H1 (cell line): ENCODE results near the gene SERINC1. TPM values are rescaled to one million over a fixed set of nuclear protein-coding genes. Genes with fewer than 3 reads are reported as not detected.

ENCODE experiments used
- CTCF ChIA-PET: fragments of 300-600 bp; sonication (Branson Sonifier 250); formaldehyde crosslinking; loops from one replicate; lab custom pipeline; 2021; ENCODE audit not compliant: partially characterized antibody; lab: Charles Lee
- POLR2A ChIA-PET: fragments of 300-600 bp; sonication (Branson Sonifier 250); formaldehyde crosslinking; loops from one replicate; lab custom pipeline; 2021; ENCODE audit warnings: inconsistent platforms; ENCODE audit not compliant: partially characterized antibody; lab: Charles Lee
- DNase-seq, 2 experiments: peaks; one replicate each; pipeline versions ENCODE4 v3.0.0 to v3.0.0-alpha.2; 2010 to 2022; ENCODE audit warnings: low spot score in 2 of 2, low read depth in 1 of 2, mixed read lengths in 1 of 2
- FAIRE-seq: peaks from 2 replicates; lab custom pipeline; 2011; peaks lifted over from hg19 to GRCh38; lab: Jason Lieb, UNC
- H2AFZ ChIP-seq: 2 replicates; pipeline ENCODE4 v1.8.1; 2012; ENCODE audit warnings: low read length, inconsistent platforms
- H2AK5ac ChIP-seq: 2 replicates; pipeline ENCODE4 v1.6.1; 2013; ENCODE audit warnings: low read depth, low read length
- H2BK120ac ChIP-seq: replicated peaks from 2 replicates; pipeline ENCODE3; 2013; ENCODE audit warnings: low read depth, low read length, inconsistent platforms
- H2BK12ac ChIP-seq: 2 replicates; pipeline ENCODE4 v1.6.1; 2013; ENCODE audit warnings: low read depth, low read length
- H2BK15ac ChIP-seq: 2 replicates; pipeline ENCODE4 v1.6.1; 2013; ENCODE audit warnings: low read length
- H2BK20ac ChIP-seq: 2 replicates; pipeline ENCODE4 v1.6.1; 2013; ENCODE audit warnings: low read length
- H2BK5ac ChIP-seq: 2 replicates; pipeline ENCODE4 v1.6.1; 2013; ENCODE audit warnings: low read depth, low read length
- H3K14ac ChIP-seq: 2 replicates; pipeline ENCODE4 v1.6.1; 2013; ENCODE audit warnings: inconsistent platforms; ENCODE audit not compliant: insufficient read length
- H3K18ac ChIP-seq: 2 replicates; pipeline ENCODE4 v1.6.1; 2013; ENCODE audit warnings: low read length; ENCODE audit errors: extremely low read depth
- H3K23ac ChIP-seq: 2 replicates; pipeline ENCODE4 v1.6.1; 2013; ENCODE audit warnings: inconsistent platforms; ENCODE audit not compliant: insufficient read length
- H3K23me2 ChIP-seq: 2 replicates; pipeline ENCODE4 v1.6.1; 2013; ENCODE audit warnings: low read depth, low read length
- H3K27ac ChIP-seq: 2 replicates; pipeline ENCODE4 v1.6.1; 2011; ENCODE audit warnings: low read depth, low read length, inconsistent platforms
- H3K27me3 ChIP-seq, 4 experiments: replicated peaks in 1 of 4; 1 replicate in 1 of 4; 2 replicates in 3 of 4; pipeline versions ENCODE4 v1.6.1 to v1.8.1; 2011 to 2013; ENCODE audit warnings: low read length in 3 of 4, mild to moderate bottlenecking in 3 of 4, inconsistent platforms in 2 of 4, mixed read lengths in 2 of 4, moderate library complexity in 1 of 4; ENCODE audit not compliant: control insufficient read depth in 3 of 4, insufficient read depth in 3 of 4; ENCODE audit errors: extremely low read depth in 1 of 4
- H3K36me3 ChIP-seq, 4 experiments: 2 replicates each; pipeline versions ENCODE4 v1.6.1 to v1.8.1; 2011 to 2013; ENCODE audit warnings: mild to moderate bottlenecking in 4 of 4, low read length in 3 of 4, moderate library complexity in 2 of 4, control low read depth in 1 of 4, inconsistent platforms in 1 of 4; ENCODE audit not compliant: insufficient read depth in 4 of 4, control insufficient read depth in 2 of 4
- H3K4ac ChIP-seq: replicated peaks from 2 replicates; pipeline ENCODE3; 2013; ENCODE audit warnings: low read length, low read depth, mixed read lengths, inconsistent platforms; ENCODE audit not compliant: insufficient read length
- H3K4me1 ChIP-seq, 4 experiments: replicated peaks in 1 of 4; 1 replicate in 1 of 4; 2 replicates in 3 of 4; pipeline versions ENCODE4 v1.6.1 to v1.8.1; 2011 to 2013; ENCODE audit warnings: low read length in 3 of 4, inconsistent platforms in 2 of 4, mixed read lengths in 1 of 4; ENCODE audit not compliant: insufficient read depth in 4 of 4, control insufficient read depth in 3 of 4
- H3K4me2 ChIP-seq, 2 experiments: 2 replicates each; pipeline versions ENCODE4 v1.6.1 to v1.8.1; 2011 to 2013; ENCODE audit warnings: low read depth in 2 of 2, low read length in 2 of 2, control low read depth in 1 of 2, inconsistent platforms in 1 of 2, mild to moderate bottlenecking in 1 of 2; ENCODE audit not compliant: insufficient read depth in 1 of 2
- H3K4me3 ChIP-seq, 4 experiments: fragments of 200-600, 300-600 bp in 1 of 4; sonication (generic), shearing (Covaris generic), sonication (Bioruptor Twin) in 1 of 4; 2 replicates each; pipeline versions ENCODE4 v1.5.1 to v1.8.1; 2011 to 2016; ENCODE audit warnings: low read length in 4 of 4, low read depth in 3 of 4, control low read depth in 2 of 4, inconsistent platforms in 2 of 4, mild to moderate bottlenecking in 2 of 4, mixed read lengths in 1 of 4, moderate library complexity in 1 of 4; ENCODE audit not compliant: insufficient read depth in 2 of 4; ENCODE audit errors: extremely low read depth in 1 of 4
- H3K56ac ChIP-seq: replicated peaks from 2 replicates; pipeline ENCODE3; 2013; ENCODE audit warnings: low read depth, mild to moderate bottlenecking, mixed read lengths, low read length, inconsistent platforms; ENCODE audit not compliant: insufficient read length
- H3K79me1 ChIP-seq: 2 replicates; pipeline ENCODE4 v1.6.1; 2013; ENCODE audit warnings: low read depth, low read length, control low read depth
- H3K79me2 ChIP-seq, 2 experiments: 2 replicates each; pipeline versions ENCODE4 v1.6.1 to v1.8.1; 2012 to 2013; ENCODE audit warnings: low read length in 2 of 2, mild to moderate bottlenecking in 2 of 2, inconsistent platforms in 1 of 2; ENCODE audit not compliant: insufficient read depth in 2 of 2, control insufficient read depth in 1 of 2
- H3K9ac ChIP-seq, 4 experiments: replicated peaks in 1 of 4; 1 replicate in 1 of 4; 2 replicates in 3 of 4; pipeline versions ENCODE4 v1.6.1 to v1.8.1; 2011 to 2013; ENCODE audit warnings: low read depth in 3 of 4, low read length in 3 of 4, control low read depth in 2 of 4, mild to moderate bottlenecking in 2 of 4, moderate library complexity in 2 of 4, inconsistent platforms in 1 of 4; ENCODE audit errors: extremely low read depth in 1 of 4
- H3K9me3 ChIP-seq, 2 experiments: 2 replicates each; pipeline versions ENCODE4 v1.6.1 to v1.8.1; 2012 to 2013; ENCODE audit warnings: mild to moderate bottlenecking in 2 of 2, moderate library complexity in 2 of 2, control low read depth in 1 of 2, inconsistent platforms in 1 of 2, low read depth in 1 of 2, low read length in 1 of 2, mixed read lengths in 1 of 2; ENCODE audit not compliant: insufficient read depth in 2 of 2
- H4K20me1 ChIP-seq, 2 experiments: replicated peaks in 1 of 2; 2 replicates each; pipeline versions ENCODE3 to v1.8.1; 2011 to 2013; ENCODE audit warnings: inconsistent platforms in 2 of 2, low read length in 2 of 2, mild to moderate bottlenecking in 1 of 2; ENCODE audit not compliant: insufficient read depth in 2 of 2, control insufficient read depth in 1 of 2
- H4K5ac ChIP-seq: 2 replicates; pipeline ENCODE4 v1.6.1; 2013; ENCODE audit warnings: low read length, low read depth, mixed read lengths, inconsistent platforms; ENCODE audit not compliant: insufficient read length
- H4K8ac ChIP-seq: 2 replicates; pipeline ENCODE4 v1.8.0; 2013; ENCODE audit warnings: mild to moderate bottlenecking, moderate library complexity, low read length, inconsistent platforms; ENCODE audit not compliant: insufficient read depth; ENCODE audit errors: extremely low read depth
- H4K91ac ChIP-seq: replicated peaks from 2 replicates; pipeline ENCODE3; 2013; ENCODE audit warnings: low read length, mixed read lengths, inconsistent platforms; ENCODE audit not compliant: insufficient read length
- CHD2 ChIP-seq: IDR thresholded peaks from 2 replicates; pipeline ENCODE4 v1.6.1; 2012; ENCODE audit warnings: low read length, improper control_type of control experiment
- FOSL1 ChIP-seq: IDR thresholded peaks from 2 replicates; pipeline ENCODE4 v1.6.1; 2011; ENCODE audit warnings: mild to moderate bottlenecking, low read depth, low read length, moderate library complexity; ENCODE audit not compliant: insufficient read depth
- KDM4A ChIP-seq: IDR thresholded peaks from one replicate; pipeline ENCODE4 v1.7.1; 2012; ENCODE audit warnings: low read depth, mild to moderate bottlenecking, moderate library complexity, low read length, inconsistent platforms; ENCODE audit not compliant: severe bottlenecking
- RAD21 ChIP-seq, 2 experiments: IDR thresholded peaks in 1 of 2; conservative IDR thresholded peaks in 1 of 2; 2 replicates each; pipeline ENCODE4 v1.6.1; 2011; ENCODE audit warnings: low read depth in 2 of 2, low read length in 2 of 2, improper control_type of control experiment in 1 of 2, inconsistent platforms in 1 of 2, mild to moderate bottlenecking in 1 of 2, moderate library complexity in 1 of 2
- SRF ChIP-seq: IDR thresholded peaks from 2 replicates; pipeline ENCODE4 v1.6.1; 2011; ENCODE audit warnings: mild to moderate bottlenecking, low read depth, low read length, moderate library complexity
- TBP ChIP-seq: IDR thresholded peaks from 2 replicates; pipeline ENCODE4 v1.6.1; 2011; ENCODE audit warnings: low read depth, low read length, improper control_type of control experiment
- ZNF274 ChIP-seq: IDR thresholded peaks from 2 replicates; pipeline ENCODE4 v1.7.0; 2012; ENCODE audit warnings: low read length, borderline replicate concordance; ENCODE audit errors: extremely low read depth
- WGBS, 2 experiments: shearing (Covaris generic) in 1 of 2; methylation state at CpG; one replicate each; pipeline versions ENCODE4 v1.1.6 to v1.1.7; 2013 to 2015; ENCODE audit warnings: low lambda C conversion rate in 2 of 2, mixed read lengths in 2 of 2, inconsistent platforms in 1 of 2, low coverage in 1 of 2, missing lambda C conversion rate in 1 of 2; ENCODE audit not compliant: insufficient replicate concordance in 2 of 2, insufficient coverage in 1 of 2, insufficient read length in 1 of 2; ENCODE audit errors: extremely low coverage in 1 of 2, missing lambda C conversion rate in 1 of 2; 5-methylcytosine and 5-hydroxymethylcytosine counted together
- polyA plus RNA-seq, 7 experiments: library from polyadenylated mRNA; depleted of rRNA in 3 of 7; stranded (reverse) in 5 of 7; unstranded in 2 of 7; fragments of >200 nt in 5 of 7; fragments of 200-250 nt in 2 of 7; gene quantifications; 1 replicate in 5 of 7; 2 replicates in 1 of 7; 4 replicates in 1 of 7; pipeline versions ENCODE4 v1.2.1 to v1.2.3, GENCODE V29; 2011 to 2013; ENCODE audit warnings: missing spikeins in 2 of 7, mixed read lengths in 2 of 7
- total RNA-seq: library from RNA; stranded (reverse); fragmentation: NEBNext Ultra II Directional; extraction: Animal tissue kit (Norgen Biotek cat#: 25700); gene quantifications from 2 replicates; pipeline ENCODE4 v1.2.1, GENCODE V29; 2021
- TF ChIP-seq, protein P1 (sequence below): IDR thresholded peaks from 2 replicates; pipeline ENCODE4 v1.6.1; 2011; ENCODE audit warnings: low read length, improper control_type of control experiment

Gene SERINC1
- total and polyA plus RNA-seq, 2 of the 8 experiments (the other 6 are each of a cell fraction or from before 2014, with no cell fraction given): 15.4 to 38.6 TPM

DNA sequence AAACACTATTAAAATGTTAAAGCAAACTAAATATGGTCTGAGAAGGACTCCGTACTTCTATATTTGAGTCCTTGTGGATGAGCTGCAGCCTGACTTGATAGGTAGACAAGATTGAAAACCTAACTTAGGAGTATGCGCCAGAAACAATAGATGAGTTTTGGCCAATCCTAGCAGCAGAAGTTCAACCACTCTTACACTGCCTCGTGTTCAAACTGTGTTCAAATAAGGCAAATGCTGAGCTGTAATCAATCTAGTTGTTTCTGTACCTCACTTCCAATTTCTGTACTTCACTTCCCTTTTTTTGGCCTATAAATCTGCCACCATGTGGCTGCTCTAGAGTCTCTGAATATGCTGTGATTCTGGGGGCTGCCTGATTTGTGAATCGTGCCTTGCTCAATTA is 13.2 kb upstream of the SERINC1 start:
- H3K9ac ChIP-seq: 0 out of 7 replicates have a peak overlapping the region, but pooled peaks of 1 of the 4 experiments have one; percentile 24
- peaks cover 3 to 50% of the 10 kb centered on the region in 2 experiments; a peak in 3 of 4 replicates for H3K79me2 ChIP-seq
- H3K23me2 ChIP-seq: no peaks in the 10 kb centered on the region
- peaks cover 0 to 3% of the 10 kb centered on the region in 2 experiments for H4K20me1 ChIP-seq
- no peak for TF ChIP-seq RAD21 (IDR thresholded peaks at IDR 0.05 in 1 of 2, conservative IDR thresholded peaks at IDR 0.05 in 1 of 2; ENCODE audit: low read depth in 2 of 2, low read length in 2 of 2)
- TF ChIP-seq, protein P1, sequence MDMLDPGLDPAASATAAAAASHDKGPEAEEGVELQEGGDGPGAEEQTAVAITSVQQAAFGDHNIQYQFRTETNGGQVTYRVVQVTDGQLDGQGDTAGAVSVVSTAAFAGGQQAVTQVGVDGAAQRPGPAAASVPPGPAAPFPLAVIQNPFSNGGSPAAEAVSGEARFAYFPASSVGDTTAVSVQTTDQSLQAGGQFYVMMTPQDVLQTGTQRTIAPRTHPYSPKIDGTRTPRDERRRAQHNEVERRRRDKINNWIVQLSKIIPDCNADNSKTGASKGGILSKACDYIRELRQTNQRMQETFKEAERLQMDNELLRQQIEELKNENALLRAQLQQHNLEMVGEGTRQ: no peak
- TF ChIP-seq ZNF274: no peak
- no peak for TF ChIP-seq KDM4A
- TF ChIP-seq CHD2: no peak
- TF ChIP-seq FOSL1: no peak
- no peak for TF ChIP-seq SRF
- TF ChIP-seq TBP: no peak
- no peak overlapping the region for H3K14ac ChIP-seq
- no peak overlapping the region for H4K5ac ChIP-seq
- H3K23ac ChIP-seq: no peak overlapping the region
- POLR2A ChIA-PET: interaction anchor here (0.8 to 2.8 kb wide), 2 partner anchors 13 to 37 kb away, joined by 3 to 19 read pairs; partner anchors contain the start of gene SERINC1
- no peak overlapping the region for H2BK20ac ChIP-seq
- H2AFZ ChIP-seq: peak overlapping the region; percentile 86; the same call in 1 of the 2 replicates
- H4K8ac ChIP-seq: no peak overlapping the region
- no peaks in the 10 kb centered on the region for H3K79me1 ChIP-seq
- peaks cover 0 to 5% (median 0%) of the 10 kb centered on the region in 4 experiments; a peak in 1 of 8 replicates for H3K36me3 ChIP-seq
- no peak for DNase-seq
- no peak overlapping the region for H3K18ac ChIP-seq
- no peak overlapping the region for H3K27ac ChIP-seq
- CTCF ChIA-PET: interaction anchor here (0.8 to 4.0 kb wide), 3 partner anchors 10 to 125 kb away, joined by 3 to 25 read pairs (median 4); partner anchors contain the start of gene PKIB
- H3K56ac ChIP-seq: no peak overlapping the region
- H3K27me3 ChIP-seq: no peaks in the 10 kb centered on the region
- H3K4me3 ChIP-seq: peak overlapping the region in 2 of 4 experiments; percentile 27 to 55; a peak in 2 of 8 replicates
- no peak overlapping the region for H2BK120ac ChIP-seq
- peak overlapping the region; percentile 8 to 75; a peak in 2 of 4 replicates for H3K4me2 ChIP-seq
- H3K4ac ChIP-seq: no peak overlapping the region
- no peak overlapping the region for H2BK5ac ChIP-seq
- H2BK15ac ChIP-seq: no peak overlapping the region
- H2AK5ac ChIP-seq: no peak overlapping the region
- no peak overlapping the region for H2BK12ac ChIP-seq
- FAIRE-seq: no peak
- 77% methylated on average over 4 of the region's 4 CpGs; no CpG with 5 or more reads in 1 of the 2 experiments for WGBS, 2 experiments
- no peaks in the 10 kb centered on the region; a peak in 1 of 7 replicates for H3K4me1 ChIP-seq
- H4K91ac ChIP-seq: no peak overlapping the region
- no peaks in the 10 kb centered on the region for H3K9me3 ChIP-seq
